T follicular helper cell (primary cell): ENCODE data around the gene NLGN4Y.

Source experiments
- DNase-seq: peaks from one replicate; pipeline ENCODE4 v3.0.0-alpha.2; 2020; ENCODE audit warnings: low read depth

The NLGN4Y gene

GRCh38 chrY:14644157-14644952 is 120.0 kb downstream of the NLGN4Y start:
- DNase-seq, result no peak

- no peak for DNase-seq
Observed at GRCh38 chrY:14679181-14679580, 154.9 kb downstream of the NLGN4Y start.

GRCh38 chrY:14694543-14694942 is 170.2 kb downstream of the NLGN4Y start:
- DNase-seq, result no peak

- no peak for DNase-seq
Observed at GRCh38 chrY:14708158-14708557, 183.8 kb downstream of the NLGN4Y start.

GRCh38 chrY:14741596-14741995 is 217.3 kb downstream of the NLGN4Y start:
- no peak for DNase-seq

DNA sequence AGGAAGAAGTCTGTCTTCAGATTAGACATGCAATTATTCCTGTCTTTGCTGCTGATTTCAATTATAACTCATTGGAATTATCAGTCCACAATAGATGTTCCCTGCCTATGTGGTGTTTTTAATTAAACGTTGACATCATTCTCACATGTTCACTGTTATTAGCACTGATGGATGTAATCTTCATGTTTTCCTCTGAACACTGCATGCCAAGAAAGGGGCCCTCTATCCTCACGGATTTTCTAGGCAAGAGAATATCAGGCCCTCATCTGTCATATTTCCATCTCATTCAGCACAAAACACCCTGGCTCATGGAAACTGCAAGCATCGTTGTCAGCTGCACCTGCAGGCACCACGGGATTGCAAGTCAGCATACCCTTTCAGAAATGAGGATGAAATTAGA is 224.0 kb downstream of the NLGN4Y start:
- DNase-seq, result no peak

- DNase-seq, result no peak
Observed at GRCh38 chrY:14755571-14755970, 231.2 kb downstream of the NLGN4Y start.

GRCh38 chrY:14762903-14763302 is 238.6 kb downstream of the NLGN4Y start:
- no peak for DNase-seq

- no peak for DNase-seq
Observed at GRCh38 chrY:14763600-14763999, 239.3 kb downstream of the NLGN4Y start.

GRCh38 chrY:14778208-14778607 is 253.9 kb downstream of the NLGN4Y start:
- DNase-seq, result no peak

GRCh38 chrY:14793104-14793503 is 268.8 kb downstream of the NLGN4Y start:
- no peak for DNase-seq

DNA sequence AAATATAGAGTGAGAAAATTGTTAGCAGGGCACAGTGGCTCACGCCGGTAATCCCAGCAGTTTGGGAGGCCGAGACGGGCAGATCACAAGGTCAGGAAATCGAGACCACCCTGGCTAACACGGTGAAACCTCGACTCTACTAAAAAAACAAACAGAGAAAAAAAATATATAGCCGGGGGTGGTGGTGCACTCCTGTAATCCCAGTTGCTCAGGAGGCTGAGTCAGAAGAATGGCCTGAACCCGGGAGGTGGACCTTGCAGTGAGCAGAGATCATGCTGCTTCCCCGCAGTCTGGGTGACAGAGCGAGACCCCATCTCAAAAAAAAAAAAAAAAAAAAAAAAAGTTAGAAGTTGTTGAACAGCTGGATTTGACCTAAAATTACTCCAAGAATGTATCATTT is 269.3 kb downstream of the NLGN4Y start:
- no peak for DNase-seq

DNA sequence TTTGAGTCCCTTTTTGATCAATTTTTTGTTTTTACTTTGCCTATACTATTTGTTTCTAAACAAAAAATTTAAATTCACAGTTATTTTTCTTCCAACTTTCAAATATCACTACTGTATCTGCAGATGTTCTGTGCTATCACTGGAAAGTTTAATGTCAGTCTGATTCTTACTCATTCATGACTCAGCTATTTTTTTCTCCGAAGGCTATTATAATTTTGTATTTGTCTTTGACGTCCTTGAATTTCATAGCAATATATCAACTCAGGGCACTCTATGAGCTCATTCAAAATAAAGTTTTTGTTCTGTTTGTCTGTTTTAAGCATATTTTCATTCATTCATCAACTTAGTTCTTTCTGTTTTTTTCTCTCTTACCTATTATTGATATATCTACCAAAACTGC is 273.7 kb downstream of the NLGN4Y start:
- no peak for DNase-seq

DNA sequence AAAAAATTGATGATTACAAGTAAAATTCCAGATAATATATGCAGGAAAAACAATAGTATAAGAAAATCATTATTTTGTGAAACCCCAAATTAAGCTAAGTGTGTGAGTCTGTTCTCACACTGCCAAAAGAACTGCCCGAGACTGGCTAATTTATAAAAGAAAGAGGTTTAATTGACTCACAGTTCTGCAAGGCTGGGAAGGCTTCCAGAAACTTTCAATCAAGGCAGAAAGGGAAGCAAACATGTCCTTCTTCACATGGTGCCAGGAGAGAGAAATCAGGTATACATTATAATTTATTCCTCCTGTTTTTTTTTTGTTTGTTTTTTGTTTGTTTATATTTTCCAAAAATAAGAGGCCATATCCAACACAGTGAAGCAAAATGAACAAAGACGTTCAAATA is 276.8 kb downstream of the NLGN4Y start:
- DNase-seq, result no peak

DNA sequence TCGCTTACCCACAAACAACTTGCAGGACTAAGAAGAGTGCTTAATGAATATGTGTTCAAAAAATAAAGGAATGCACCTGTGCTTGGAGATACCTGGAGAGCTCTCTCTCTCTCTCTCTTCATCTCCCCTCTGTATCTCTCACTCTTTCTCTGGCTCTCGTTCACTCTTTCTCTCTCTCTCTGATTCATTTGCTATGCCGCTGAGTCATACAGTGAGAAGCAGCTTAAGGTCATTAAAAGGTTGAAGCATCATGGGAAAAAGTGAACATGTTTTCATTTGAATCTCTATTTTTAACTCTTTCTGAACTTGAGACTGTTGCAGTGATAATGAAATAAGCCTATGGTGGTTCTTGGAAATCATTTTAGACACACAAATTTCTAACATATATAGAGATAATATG is 277.8 kb downstream of the NLGN4Y start:
- no peak for DNase-seq

- no peak for DNase-seq
Observed at GRCh38 chrY:14804041-14804440, 279.7 kb downstream of the NLGN4Y start.

- DNase-seq, result no peak
Observed at GRCh38 chrY:14818452-14818851, 294.1 kb downstream of the NLGN4Y start.

DNA sequence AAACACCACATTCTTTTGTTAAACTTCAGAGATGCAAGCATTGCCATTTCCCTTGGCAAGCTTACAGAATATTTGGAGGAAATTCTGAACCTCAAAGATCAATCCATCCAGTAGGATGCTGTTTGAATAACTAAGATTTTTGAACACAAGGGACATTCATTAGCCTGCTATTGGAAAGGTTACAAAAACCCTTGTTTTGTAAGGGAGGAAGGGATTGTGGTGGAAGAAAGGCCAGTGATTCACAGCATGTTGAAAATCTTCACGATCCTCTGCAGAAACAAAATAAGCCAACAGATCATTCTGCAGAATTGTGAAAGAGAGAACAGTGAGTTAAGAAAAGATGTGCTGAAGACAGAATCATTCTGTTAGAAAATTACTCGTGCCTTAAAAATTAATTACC is 297.9 kb downstream of the NLGN4Y start:
- DNase-seq, result no peak

DNA sequence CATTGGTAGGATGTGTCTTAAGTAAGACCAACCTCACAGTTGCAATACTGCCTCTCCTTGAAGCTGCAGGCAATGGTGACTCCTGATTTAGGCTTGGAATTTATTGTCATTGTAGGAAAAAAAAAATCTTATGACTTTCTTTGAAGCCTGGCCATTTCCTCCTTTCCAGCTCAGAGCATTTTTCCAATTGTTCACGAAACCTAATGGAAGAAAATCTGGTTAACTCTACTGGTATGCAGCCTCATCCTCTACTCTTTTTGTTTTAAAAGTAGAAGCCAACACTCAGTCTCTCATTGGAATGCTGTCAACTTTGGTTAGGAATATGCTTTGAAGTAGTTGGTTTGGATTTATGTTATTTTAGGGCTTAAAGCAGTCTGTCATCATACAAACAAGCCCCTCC is 298.6 kb downstream of the NLGN4Y start:
- DNase-seq, result no peak

DNA sequence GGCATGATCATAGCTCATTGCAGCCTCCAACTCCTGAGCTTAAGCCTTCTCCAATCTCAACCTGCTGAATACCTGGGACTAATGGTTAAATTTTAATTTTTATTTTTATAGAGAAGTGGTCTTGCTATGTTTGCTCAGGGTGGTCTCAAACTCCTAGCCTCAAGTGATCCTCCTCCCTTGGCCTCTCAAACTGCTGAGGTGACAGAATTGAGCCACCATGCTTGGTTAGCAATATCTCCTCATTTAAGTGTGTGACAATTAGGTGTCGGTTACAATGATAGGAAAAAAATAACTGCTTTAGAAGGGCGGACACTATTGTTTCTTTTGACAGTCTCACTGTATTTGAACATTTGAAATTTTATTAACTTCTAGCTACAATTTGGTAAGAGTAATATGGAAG is 300.3 kb downstream of the NLGN4Y start:
- no peak for DNase-seq

DNA sequence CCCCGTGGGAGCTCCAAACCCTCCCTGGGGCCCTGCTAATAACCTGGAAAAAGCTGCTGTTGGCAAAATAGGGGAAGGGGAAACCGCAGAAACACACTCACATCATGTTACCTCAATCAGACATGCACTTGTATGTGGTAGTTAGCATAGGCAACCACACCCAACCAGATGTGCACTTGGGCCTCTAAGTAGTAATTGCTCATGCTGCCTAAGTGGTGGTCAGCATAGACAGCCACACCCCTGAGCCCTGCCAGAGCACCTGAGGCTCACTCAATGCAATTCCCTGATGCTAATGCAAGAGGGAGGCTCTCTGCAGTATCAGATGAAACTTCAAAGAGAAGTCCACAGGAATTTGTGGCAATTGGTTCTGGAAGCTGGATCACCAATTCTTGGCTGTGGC is 301.4 kb downstream of the NLGN4Y start:
- DNase-seq, result no peak

GRCh38 chrY:14828531-14828930 is 304.2 kb downstream of the NLGN4Y start:
- no peak for DNase-seq

GRCh38 chrY:14829366-14829885 is 305.1 kb downstream of the NLGN4Y start:
- DNase-seq, result no peak
